Thymus (tissue), 11 donors: Measurements from ENCODE around the gene FOXN4. TPM values are rescaled to one million over a fixed set of nuclear protein-coding genes. Genes with fewer than 3 reads are reported as not detected.

Source experiments
- DNase-seq, 9 donors: peaks; one replicate each; pipeline ENCODE4 v3.0.0-alpha.2; 2013; ENCODE audit warnings: low spot score in 9 of 9, low read depth in 6 of 9, missing footprints in 1 of 9
- H3K27ac ChIP-seq, 2 donors: one replicate each; pipeline ENCODE4 v1.5.1; 2013; ENCODE audit warnings: control low read depth in 1 of 2, low read depth in 1 of 2, low read length in 1 of 2, mild to moderate bottlenecking in 1 of 2, moderate library complexity in 1 of 2
- H3K27me3 ChIP-seq, 2 donors: one replicate each; pipeline ENCODE4 v1.5.1; 2013; ENCODE audit warnings: low read length in 1 of 2; ENCODE audit not compliant: control insufficient read depth in 2 of 2, insufficient read depth in 1 of 2
- H3K36me3 ChIP-seq, 2 donors: one replicate each; pipeline ENCODE4 v1.5.1; 2013; ENCODE audit warnings: low read length in 1 of 2, mild to moderate bottlenecking in 1 of 2, moderate library complexity in 1 of 2; ENCODE audit not compliant: control insufficient read depth in 2 of 2, insufficient read depth in 2 of 2
- H3K4me1 ChIP-seq, 2 donors: one replicate each; pipeline ENCODE4 v1.5.1; 2013; ENCODE audit warnings: low read length in 2 of 2; ENCODE audit not compliant: control insufficient read depth in 2 of 2, insufficient read depth in 2 of 2
- H3K4me3 ChIP-seq, 2 donors: one replicate each; pipeline ENCODE4 v1.5.1; 2013; ENCODE audit warnings: low read length in 2 of 2, control low read depth in 1 of 2, mild to moderate bottlenecking in 1 of 2
- H3K9me3 ChIP-seq, 2 donors: one replicate each; pipeline ENCODE4 v1.5.1; 2013; ENCODE audit warnings: low read length in 1 of 2, mild to moderate bottlenecking in 1 of 2; ENCODE audit not compliant: control insufficient read depth in 2 of 2, insufficient read depth in 1 of 2
- WGBS: extraction: QIAGEN DNeasy Blood & Tissue Kit; methylation state at CpG from one replicate; pipeline ENCODE4 v1.1.7; 2013; 5-methylcytosine and 5-hydroxymethylcytosine counted together
- polyA plus RNA-seq: library from polyadenylated mRNA; stranded (reverse); fragments of 200-250 nt; gene quantifications from one replicate; pipeline ENCODE4 v1.2.3, GENCODE V29; 2013
- total RNA-seq: library from RNA; stranded (reverse); fragments of 120-200 nt; gene quantifications from one replicate; pipeline ENCODE4 v1.2.4, GENCODE V29; 2013
- donor health status: healthy.

Gene FOXN4
- total and polyA plus RNA-seq, 2 donors: 0.14 TPM; not detected in 1

DNA sequence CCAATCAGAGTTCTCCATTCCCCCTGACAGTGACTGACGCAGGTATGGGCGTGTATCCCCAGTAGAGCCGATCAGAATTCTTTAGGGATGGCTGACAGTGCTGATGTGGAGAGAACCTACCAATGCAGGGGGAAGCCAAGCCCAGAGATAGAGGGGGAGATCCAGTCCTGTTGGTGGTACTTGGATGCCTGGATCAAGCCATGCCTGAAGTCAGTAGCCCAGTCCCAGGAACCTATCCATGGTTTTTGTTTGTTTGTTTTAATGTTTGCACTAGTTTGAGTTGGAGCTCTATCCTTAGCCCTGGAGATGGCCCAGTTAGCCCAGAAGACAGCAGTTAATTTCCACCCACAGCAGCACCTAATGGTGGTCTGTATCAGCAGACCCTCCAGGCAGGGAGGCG lies 40.2 kb downstream of the FOXN4 start:
- Histone ChIP-seq H3K9me3 (no peaks in the 10 kb centered on the region), H3K27ac (no peak overlapping the region), H3K27me3 (peaks cover 0 to 6% of the 10 kb centered on the region in 2 donors), H3K4me1 (no peaks in the 10 kb centered on the region), H3K36me3 (peaks cover 0 to 22% of the 10 kb centered on the region in 2 donors), H3K4me3 (no peak overlapping the region)
- no peak for DNase-seq
- WGBS: 95% methylated on average over 4 of the region's 4 CpGs

DNA sequence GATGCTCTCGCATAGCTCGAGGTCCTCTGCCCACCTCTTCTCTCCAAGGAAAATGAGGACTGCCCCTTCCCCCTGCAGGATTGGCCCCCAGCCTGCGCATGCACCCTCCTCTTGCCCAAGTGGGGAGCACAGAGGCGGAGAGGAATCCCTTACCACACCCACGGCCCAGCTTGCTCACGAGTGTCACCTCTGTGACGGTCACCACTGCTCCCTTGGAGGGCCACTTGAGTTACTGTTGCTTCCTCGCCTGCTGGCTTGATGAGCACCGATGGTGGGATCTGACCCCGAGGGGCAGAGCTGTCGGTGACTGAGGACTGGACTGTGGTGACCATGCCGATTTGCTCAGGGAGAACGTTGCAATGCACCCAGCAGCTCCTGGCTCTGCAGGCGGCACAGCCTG lies 41.7 kb downstream of the FOXN4 start:
- Histone ChIP-seq H3K4me3 (no peak overlapping the region), H3K4me1 (no peaks in the 10 kb centered on the region), H3K27ac (no peak overlapping the region), H3K9me3 (peaks cover 0 to 4% of the 10 kb centered on the region in 2 donors), H3K27me3 (no peaks in the 10 kb centered on the region), H3K36me3 (peaks cover 0 to 25% of the 10 kb centered on the region in 2 donors)
- WGBS: 97% methylated on average over 14 of the region's 14 CpGs
- DNase-seq: no peak

DNA sequence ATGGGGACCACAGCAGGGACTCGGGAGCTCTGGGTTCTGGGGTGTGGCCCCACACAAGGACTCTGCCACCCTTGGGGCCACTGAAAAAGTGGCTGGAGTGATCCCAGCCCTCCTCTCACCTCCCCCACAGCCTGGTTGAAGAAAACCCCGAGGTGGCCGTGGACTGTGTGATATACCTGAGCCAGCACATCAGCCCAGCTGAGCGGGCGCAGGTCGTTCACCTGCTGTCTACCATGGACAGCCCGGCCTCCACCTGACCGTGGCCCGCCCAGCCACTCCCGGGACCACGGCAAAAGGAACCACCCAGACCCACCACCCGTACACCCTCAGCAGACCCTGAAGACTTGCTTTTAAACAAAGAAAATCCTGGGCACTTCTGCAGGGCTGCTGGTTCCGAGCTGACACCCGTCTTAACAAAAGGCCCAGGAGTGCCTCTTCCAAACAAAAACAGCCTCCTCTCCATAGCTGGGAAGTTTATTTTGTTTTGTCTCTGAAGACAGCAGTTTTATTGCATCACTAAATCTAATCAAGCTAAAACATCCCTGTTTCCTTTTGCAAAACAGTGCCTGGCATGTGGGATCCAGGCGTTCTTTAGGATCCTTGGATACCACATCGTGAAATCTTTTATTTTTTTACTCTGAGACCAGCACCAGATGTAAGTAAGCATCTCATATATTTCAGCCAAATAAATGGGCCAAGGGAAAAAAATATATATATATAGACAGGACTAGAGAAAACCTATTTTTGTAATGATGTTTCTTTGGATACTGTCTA lies 42.8 kb downstream of the FOXN4 start:
- Histone ChIP-seq H3K9me3 (peaks cover 0 to 4% of the 10 kb centered on the region in 2 donors), H3K27me3 (no peaks in the 10 kb centered on the region), H3K36me3 (peaks cover 0 to 26% of the 10 kb centered on the region in 2 donors), H3K4me1 (no peaks in the 10 kb centered on the region), H3K27ac (no peak overlapping the region), H3K4me3 (no peak overlapping the region)
- WGBS: 95% methylated on average over 16 of the region's 16 CpGs
- DNase-seq: no peak

DNA sequence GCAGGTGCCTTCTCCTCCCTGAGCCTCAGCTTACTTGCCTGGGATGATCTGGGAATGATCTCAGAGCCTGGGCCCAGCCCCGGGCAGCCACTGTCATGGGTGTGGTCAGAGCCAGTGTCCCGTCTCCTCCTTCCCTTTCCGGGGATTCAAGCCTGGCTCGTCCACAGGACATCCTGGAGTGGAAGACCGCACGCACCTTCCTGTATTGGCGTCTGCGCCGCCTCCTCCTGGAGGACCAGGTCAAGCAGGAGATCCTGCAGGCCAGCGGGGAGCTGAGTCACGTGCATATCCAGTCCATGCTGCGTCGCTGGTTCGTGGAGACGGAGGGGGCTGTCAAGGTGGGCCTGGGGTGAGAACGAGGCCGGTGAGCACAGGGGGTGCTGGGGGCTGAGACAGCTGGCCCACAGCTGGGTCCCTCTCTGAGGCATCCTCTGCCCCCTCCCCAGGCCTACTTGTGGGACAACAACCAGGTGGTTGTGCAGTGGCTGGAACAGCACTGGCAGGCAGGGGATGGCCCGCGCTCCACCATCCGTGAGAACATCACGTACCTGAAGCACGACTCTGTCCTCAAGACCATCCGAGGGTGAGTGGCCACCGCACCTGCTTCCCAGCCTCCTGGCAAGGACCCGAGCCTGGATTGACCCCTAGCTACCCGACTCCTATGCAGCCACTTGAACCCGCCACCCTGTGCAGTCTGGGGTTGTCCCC lies 44.0 kb downstream of the FOXN4 start:
- H3K4me1 ChIP-seq: no peaks in the 10 kb centered on the region
- 97% methylated on average over 27 of the region's 27 CpGs for WGBS
- H3K27ac ChIP-seq: no peak overlapping the region
- no peak for DNase-seq
- peaks cover 0 to 26% of the 10 kb centered on the region in 2 donors for H3K36me3 ChIP-seq
- H3K4me3 ChIP-seq: no peak overlapping the region
- H3K27me3 ChIP-seq: no peaks in the 10 kb centered on the region
- H3K9me3 ChIP-seq: peaks cover 0 to 4% of the 10 kb centered on the region in 2 donors

DNA sequence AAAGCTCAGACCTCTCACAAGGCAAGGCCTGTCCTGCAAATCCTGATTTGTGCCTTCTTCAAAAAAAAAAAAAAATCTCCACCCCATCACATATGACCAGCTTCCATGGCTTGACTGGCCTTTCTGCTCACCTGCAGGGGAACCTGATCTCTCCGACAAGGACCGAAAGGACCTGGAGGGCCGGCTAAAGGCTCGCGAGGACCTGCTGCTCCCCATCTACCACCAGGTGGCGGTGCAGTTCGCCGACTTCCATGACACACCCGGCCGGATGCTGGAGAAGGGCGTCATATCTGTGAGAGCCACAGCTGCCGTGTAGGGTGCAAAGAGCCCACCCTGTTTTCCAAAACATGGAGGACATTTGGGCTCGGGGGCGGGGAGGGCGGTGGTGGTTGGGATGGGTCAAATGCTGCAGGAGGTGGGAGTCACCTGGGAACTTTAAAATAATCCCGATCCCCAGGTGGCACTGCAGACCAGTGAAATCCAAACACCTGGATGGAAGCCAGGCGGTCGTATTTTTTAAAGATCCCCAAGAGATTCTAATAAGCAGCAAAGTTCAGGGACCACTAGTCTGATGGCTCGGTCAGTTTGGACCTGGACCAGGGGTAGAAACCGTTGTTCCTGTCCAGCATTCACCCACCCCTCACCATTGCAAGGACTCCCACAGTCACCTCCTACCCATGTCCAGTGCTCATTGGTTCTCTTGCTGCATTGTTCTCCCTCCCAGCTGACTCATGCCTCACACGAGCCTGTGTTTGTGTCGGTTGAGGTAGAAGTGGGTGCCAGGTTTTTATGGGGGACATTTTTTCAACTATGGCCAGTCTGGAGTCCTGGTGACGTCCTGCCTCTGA lies 44.8 kb downstream of the FOXN4 start:
- H3K27ac ChIP-seq: no peak overlapping the region
- H3K36me3 ChIP-seq: peaks cover 0 to 26% of the 10 kb centered on the region in 2 donors
- DNase-seq: peak in 8 of 9 donors; percentile 24 to 78 (median 50)

DNA sequence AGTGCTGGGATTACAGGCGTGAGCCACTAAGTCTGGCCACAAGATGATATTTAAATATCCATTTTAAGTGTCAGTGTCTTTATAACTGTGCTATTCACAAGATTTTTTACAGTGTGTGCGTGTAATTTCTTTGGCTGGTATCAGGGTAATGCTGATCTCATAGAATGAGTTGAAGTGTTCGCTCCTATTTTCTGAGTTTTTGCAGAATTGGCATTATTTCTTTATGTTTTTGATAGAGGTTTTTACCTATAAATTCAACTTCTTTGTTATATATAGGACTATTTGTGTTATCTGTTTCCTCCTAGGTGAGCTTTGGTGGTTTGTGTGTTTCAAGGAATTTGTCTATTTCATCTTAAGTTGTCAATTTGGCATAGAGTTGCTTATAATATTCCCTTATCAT lies 45.6 kb downstream of the FOXN4 start:
- Histone ChIP-seq H3K27me3 (no peaks in the 10 kb centered on the region), H3K36me3 (peaks cover 0 to 26% of the 10 kb centered on the region in 2 donors), H3K27ac (no peak overlapping the region), H3K4me3 (no peak overlapping the region), H3K9me3 (peaks cover 0 to 4% of the 10 kb centered on the region in 2 donors), H3K4me1 (no peaks in the 10 kb centered on the region)
- WGBS: over 99% methylated on average over 3 of the region's 3 CpGs
- no peak for DNase-seq

More for the DNA sequence above, 44.8 kb downstream of the FOXN4 start:
- H3K4me1 ChIP-seq: no peaks in the 10 kb centered on the region
- 87% methylated on average over 23 of the region's 23 CpGs for WGBS
- no peaks in the 10 kb centered on the region for H3K27me3 ChIP-seq
- H3K9me3 ChIP-seq: peaks cover 0 to 4% of the 10 kb centered on the region in 2 donors
- H3K4me3 ChIP-seq: no peak overlapping the region

DNA sequence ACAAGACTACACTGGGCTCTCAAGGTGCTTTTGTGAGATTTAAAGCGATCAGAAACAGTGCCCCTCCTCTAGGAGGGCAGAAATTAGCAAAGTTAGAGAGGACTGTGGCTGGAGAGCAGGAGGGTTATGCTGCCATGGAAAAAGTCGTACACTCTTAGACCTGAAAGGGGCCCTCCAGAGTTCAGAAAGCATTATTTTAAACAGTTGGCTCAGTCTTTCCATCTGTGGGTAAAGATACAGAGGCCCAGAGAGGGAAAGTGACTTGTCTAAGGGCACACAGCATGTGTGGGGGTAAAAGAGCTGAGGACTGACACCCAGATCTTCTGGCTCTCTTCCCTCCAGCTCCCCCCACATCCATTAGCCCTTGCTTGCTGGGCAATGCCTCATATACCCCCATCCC lies 47.1 kb downstream of the FOXN4 start:
- Histone ChIP-seq H3K4me1 (no peaks in the 10 kb centered on the region), H3K9me3 (peaks cover 0 to 4% of the 10 kb centered on the region in 2 donors), H3K27ac (no peak overlapping the region), H3K36me3 (peaks cover 0 to 19% of the 10 kb centered on the region in 2 donors), H3K4me3 (no peak overlapping the region), H3K27me3 (no peaks in the 10 kb centered on the region)
- DNase-seq: no peak
- 96% methylated on average over 2 of the region's 2 CpGs for WGBS

DNA sequence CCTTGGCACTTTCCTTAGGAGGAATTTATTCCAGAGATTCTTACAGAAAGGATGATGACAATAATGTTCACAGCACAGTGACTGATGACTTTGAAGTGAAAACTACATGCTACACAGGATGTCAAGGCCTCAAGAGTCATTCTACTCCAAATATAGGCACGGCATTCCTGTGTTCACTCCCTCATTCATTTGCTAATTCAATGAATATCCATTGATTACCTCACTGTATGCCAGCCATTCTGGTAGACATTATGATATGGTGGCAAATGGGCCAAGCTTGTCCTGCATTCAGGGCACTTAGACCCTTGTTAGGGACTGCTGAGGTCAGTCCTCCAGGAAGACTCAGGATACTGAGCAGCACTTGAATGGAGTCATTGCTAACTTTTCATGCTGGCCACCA lies 48.0 kb downstream of the FOXN4 start:
- Histone ChIP-seq H3K27ac (no peak overlapping the region), H3K27me3 (no peaks in the 10 kb centered on the region), H3K4me1 (no peaks in the 10 kb centered on the region), H3K36me3 (peaks cover 0 to 19% of the 10 kb centered on the region in 2 donors), H3K4me3 (no peak overlapping the region), H3K9me3 (peaks cover 0 to 4% of the 10 kb centered on the region in 2 donors)
- no peak for DNase-seq
- 96% methylated on average over 1 of the region's 1 CpG for WGBS
